Gastroesophageal sphincter (tissue), 4 donors: ENCODE data around the gene NEDD4L. TPM values are rescaled to one million over a fixed set of nuclear protein-coding genes. Genes with fewer than 3 reads are reported as not detected.

Experiments used
- ATAC-seq: fragments of 150-250 bp; one replicate; pipeline ENCODE4 v1.9.1; 2016; ENCODE audit warnings: mild to moderate bottlenecking, moderate library complexity
- H3K27ac ChIP-seq, 4 donors: fragments of 200-600 bp; sonication (generic) in 3 of 4; 1 replicate in 3 of 4; 2 replicates in 1 of 4; pipeline ENCODE4 v1.5.1; 2016 to 2019
- H3K27me3 ChIP-seq: fragments of 200-600 bp; sonication (generic); one replicate; pipeline ENCODE4 v1.5.1; 2019
- H3K36me3 ChIP-seq, 2 donors: fragments of 200-600 bp; sonication (generic); one replicate each; pipeline ENCODE4 v1.5.1; 2019; ENCODE audit warnings: control low read depth in 1 of 2
- H3K4me1 ChIP-seq, 3 donors: fragments of 200-600 bp; sonication (generic); 1 replicate in 2 of 3; 2 replicates in 1 of 3; pipeline ENCODE4 v1.5.1; 2016 to 2019; ENCODE audit warnings: control low read depth in 2 of 3
- H3K4me3 ChIP-seq, 2 donors: fragments of 200-600 bp; sonication (generic); one replicate each; pipeline ENCODE4 v1.5.1; 2019; ENCODE audit warnings: mild to moderate bottlenecking in 1 of 2, moderate library complexity in 1 of 2
- H3K9me3 ChIP-seq, 3 donors: fragments of 200-600 bp; sonication (generic); one replicate each; pipeline ENCODE4 v1.5.1; 2017 to 2019; ENCODE audit warnings: control low read depth in 2 of 3
- EP300 ChIP-seq: sonication (generic); formaldehyde crosslinking; IDR thresholded peaks from one replicate; pipeline ENCODE4 v1.6.1; 2017; ENCODE audit warnings: antibody characterized with exemption, mild to moderate bottlenecking
- POLR2A ChIP-seq, 2 donors: fragments of 450-650 bp; IDR thresholded peaks; one replicate each; pipeline ENCODE4 v1.6.1; 2017; ENCODE audit warnings: antibody characterized with exemption in 2 of 2, mild to moderate bottlenecking in 2 of 2, moderate library complexity in 1 of 2
- POLR2AphosphoS5 ChIP-seq: sonication (generic); formaldehyde crosslinking; IDR thresholded peaks from one replicate; pipeline ENCODE4 v1.6.1; 2017; ENCODE audit warnings: antibody characterized with exemption
- WGBS, 2 donors: methylation state at CpG; one replicate each; pipeline ENCODE4 v1.1.5; 2018; ENCODE audit warnings: low coverage in 1 of 2; 5-methylcytosine and 5-hydroxymethylcytosine counted together
- total RNA-seq, 4 donors: library from RNA; depleted of rRNA; stranded (reverse); fragments of >200 nt; gene quantifications; one replicate each; pipeline ENCODE4 v1.1.0, GENCODE V29; 2016
- TF ChIP-seq, protein P1 (sequence below), 4 experiments: fragments of 200-600 bp in 2 of 4; fragments of 450-650 bp in 2 of 4; sonication (generic) in 1 of 4; IDR thresholded peaks; one replicate each; pipeline ENCODE4 v1.5.1; 2017 to 2019; ENCODE audit warnings: antibody characterized with exemption in 4 of 4, mild to moderate bottlenecking in 2 of 4, moderate library complexity in 2 of 4

Gene NEDD4L
- total RNA-seq, 4 donors from 2014 or later, result 37.0 to 50.9 (median 43.0) TPM

DNA sequence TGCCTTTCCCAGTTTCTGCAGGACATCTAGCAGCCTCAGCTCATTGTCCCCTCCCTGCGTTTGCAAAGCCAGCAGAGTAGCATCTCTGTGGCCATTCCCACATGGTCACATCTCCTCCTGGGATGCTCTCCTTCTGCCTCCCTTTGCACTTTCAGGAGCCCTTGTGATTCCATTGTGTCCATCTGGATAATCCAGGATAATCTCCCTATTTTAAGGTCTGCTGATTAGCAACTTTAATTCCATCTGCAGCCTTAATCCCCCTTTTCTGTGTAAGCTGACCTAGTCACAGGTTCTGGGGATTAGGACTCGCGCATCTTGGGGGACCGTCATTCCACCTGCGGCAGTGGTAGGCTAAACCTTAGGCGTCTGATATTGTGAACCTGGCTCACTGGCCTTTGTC lies 70.7 kb downstream of the NEDD4L start:
- 86 to 97% methylated on average over 6 of the region's 6 CpGs for WGBS, 2 donors
- Histone ChIP-seq H3K9me3 (no peaks in the 10 kb centered on the region), H3K4me3 (no peak overlapping the region), H3K27ac (no peak overlapping the region), H3K4me1 (peaks cover 0 to 14% (median 0%) of the 10 kb centered on the region in 3 donors), H3K36me3 (no peaks in the 10 kb centered on the region), H3K27me3 (no peaks in the 10 kb centered on the region)
- ATAC-seq, result no peak
- TF ChIP-seq POLR2A (IDR thresholded peaks at IDR 0.05) (no peak), EP300 (no peak), POLR2AphosphoS5 (no peak)
- TF ChIP-seq, protein P1, sequence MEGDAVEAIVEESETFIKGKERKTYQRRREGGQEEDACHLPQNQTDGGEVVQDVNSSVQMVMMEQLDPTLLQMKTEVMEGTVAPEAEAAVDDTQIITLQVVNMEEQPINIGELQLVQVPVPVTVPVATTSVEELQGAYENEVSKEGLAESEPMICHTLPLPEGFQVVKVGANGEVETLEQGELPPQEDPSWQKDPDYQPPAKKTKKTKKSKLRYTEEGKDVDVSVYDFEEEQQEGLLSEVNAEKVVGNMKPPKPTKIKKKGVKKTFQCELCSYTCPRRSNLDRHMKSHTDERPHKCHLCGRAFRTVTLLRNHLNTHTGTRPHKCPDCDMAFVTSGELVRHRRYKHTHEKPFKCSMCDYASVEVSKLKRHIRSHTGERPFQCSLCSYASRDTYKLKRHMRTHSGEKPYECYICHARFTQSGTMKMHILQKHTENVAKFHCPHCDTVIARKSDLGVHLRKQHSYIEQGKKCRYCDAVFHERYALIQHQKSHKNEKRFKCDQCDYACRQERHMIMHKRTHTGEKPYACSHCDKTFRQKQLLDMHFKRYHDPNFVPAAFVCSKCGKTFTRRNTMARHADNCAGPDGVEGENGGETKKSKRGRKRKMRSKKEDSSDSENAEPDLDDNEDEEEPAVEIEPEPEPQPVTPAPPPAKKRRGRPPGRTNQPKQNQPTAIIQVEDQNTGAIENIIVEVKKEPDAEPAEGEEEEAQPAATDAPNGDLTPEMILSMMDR (IDR thresholded peaks at IDR 0.05), result no peak

DNA sequence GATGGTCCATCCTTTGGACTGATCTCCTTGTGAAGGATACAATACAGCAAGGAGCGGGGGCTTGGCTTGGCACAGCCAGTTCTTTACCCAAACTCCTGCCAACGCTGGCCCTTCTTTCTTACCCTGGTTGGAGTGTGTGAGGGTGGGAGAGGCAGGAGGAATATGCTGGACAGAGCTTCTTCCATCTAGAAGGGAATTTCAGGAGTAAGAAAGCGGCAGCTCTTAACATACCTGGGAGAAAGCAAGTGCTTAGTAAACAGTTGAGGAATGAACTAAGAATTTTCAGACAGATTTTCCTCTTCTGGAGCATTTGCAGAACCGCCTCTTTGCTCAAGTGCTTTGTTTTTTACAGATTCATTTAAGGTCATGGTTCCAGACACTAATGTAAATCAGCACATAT lies 72.8 kb downstream of the NEDD4L start:
- Histone ChIP-seq H3K27me3 (no peaks in the 10 kb centered on the region), H3K27ac (no peak overlapping the region), H3K9me3 (no peaks in the 10 kb centered on the region), H3K4me3 (no peak overlapping the region), H3K36me3 (no peaks in the 10 kb centered on the region), H3K4me1 (peaks cover 0 to 22% (median 0%) of the 10 kb centered on the region in 3 donors)
- no peak for ATAC-seq
- 89 to 92% methylated on average over 2 to 4 of the region's 4 CpGs for WGBS, 2 donors
- TF ChIP-seq EP300 (no peak), POLR2AphosphoS5 (no peak), POLR2A (IDR thresholded peaks at IDR 0.05) (no peak)
- TF ChIP-seq, protein P1 (IDR thresholded peaks at IDR 0.05), result no peak

DNA sequence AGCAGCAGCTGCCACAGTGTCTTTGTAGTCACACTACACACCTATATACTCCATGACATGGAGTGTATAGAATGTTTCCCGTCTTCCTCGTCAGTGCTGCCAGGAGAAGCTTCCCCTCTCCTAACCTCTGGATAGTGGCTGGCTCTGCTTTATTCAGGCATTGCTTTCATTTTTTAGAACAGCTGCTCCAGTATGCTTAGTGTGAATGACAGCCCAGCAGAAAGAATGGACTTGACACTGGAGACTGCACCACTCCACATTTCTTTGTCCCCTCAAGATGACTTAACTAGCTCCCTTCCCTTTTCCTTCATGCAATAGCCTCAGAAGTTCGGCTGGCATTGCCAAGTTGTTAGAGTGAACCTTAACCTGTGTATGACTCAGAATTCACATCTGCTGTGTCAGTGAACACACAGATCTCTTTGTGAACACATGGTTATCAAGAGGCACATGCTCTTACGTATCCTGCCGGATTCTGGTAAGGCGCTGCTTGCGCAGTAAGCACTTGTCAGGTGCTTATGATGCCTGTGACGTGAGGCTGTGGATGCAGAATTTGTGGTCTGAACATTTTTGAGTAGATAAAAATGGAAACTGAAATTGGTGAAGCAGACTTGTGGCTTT lies 73.9 kb downstream of the NEDD4L start:
- Histone ChIP-seq H3K4me3 (no peak overlapping the region), H3K27me3 (no peaks in the 10 kb centered on the region), H3K9me3 (no peaks in the 10 kb centered on the region), H3K4me1 (peaks cover 0 to 22% (median 0%) of the 10 kb centered on the region in 3 donors), H3K36me3 (no peaks in the 10 kb centered on the region), H3K27ac (peak overlapping the region in 1 of 4 donors; percentile 37)
- TF ChIP-seq EP300, result no peak
- peak; percentile 77 for TF ChIP-seq POLR2AphosphoS5
- peak; percentile 56 for ATAC-seq
- WGBS, 2 donors, result 37% methylated on average over 7 to 8 of the region's 8 CpGs

DNA sequence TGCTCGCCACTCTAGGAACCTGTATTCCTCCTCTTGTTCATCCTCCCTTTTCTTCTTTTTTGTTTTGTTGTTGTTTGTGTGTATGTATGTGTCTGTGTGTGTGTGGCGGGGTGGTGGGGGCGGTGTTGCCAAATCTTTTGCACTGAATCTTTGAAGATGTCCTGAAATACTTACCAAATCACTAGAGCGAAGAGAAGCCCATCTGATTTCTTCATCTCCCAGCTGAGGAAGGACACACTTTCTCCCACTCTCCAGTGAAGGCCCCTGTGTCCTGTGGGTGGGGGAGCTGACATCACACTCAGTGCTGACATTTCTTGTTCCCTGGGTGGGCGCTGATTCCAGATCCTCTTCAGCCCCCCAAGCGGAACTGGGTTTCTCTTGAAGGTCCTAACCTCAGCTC lies 74.5 kb downstream of the NEDD4L start:
- ATAC-seq, result no peak
- no peak overlapping the region for H3K4me3 ChIP-seq
- no peak overlapping the region for H3K27ac ChIP-seq

DNA sequence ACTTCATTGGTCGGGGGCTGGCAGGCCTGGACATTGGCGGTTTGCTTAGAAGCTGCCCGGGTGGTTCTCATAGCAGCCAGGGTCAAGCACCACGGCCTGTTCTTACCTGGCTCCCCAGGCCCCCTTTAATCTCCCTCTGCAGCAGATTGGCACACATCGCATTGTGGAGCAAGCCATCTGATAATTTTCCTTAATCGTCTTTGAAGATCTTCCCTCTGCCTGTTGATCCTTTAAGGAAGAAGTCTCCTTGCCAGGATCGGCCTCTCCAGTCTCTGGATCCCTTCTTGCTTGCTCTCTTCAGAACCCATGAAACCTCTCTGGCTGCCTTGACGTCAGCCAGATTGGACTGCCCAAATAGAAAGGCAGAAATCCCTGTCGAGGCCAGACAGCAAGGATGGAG lies 75.8 kb downstream of the NEDD4L start:
- WGBS, 2 donors, result 91% methylated on average over 7 of the region's 9 CpGs; no CpG with 5 or more reads in 1 of the 2 donors
- Histone ChIP-seq H3K27me3 (no peaks in the 10 kb centered on the region), H3K36me3 (no peaks in the 10 kb centered on the region), H3K9me3 (no peaks in the 10 kb centered on the region), H3K4me1 (peaks cover 0 to 22% (median 0%) of the 10 kb centered on the region in 3 donors), H3K4me3 (no peak overlapping the region), H3K27ac (no peak overlapping the region)
- ATAC-seq, result no peak
- TF ChIP-seq EP300 (no peak), POLR2AphosphoS5 (no peak), POLR2A (IDR thresholded peaks at IDR 0.05) (no peak)
- TF ChIP-seq, protein P1 (IDR thresholded peaks at IDR 0.05), result no peak

More for the DNA sequence above, 74.5 kb downstream of the NEDD4L start:
- no peaks in the 10 kb centered on the region for H3K9me3 ChIP-seq
- H3K4me1 ChIP-seq, result peaks cover 0 to 22% (median 0%) of the 10 kb centered on the region in 3 donors
- no peaks in the 10 kb centered on the region for H3K27me3 ChIP-seq
- TF ChIP-seq, protein P1 (IDR thresholded peaks at IDR 0.05), result no peak
- TF ChIP-seq POLR2AphosphoS5, result no peak
- TF ChIP-seq EP300, result no peak
- TF ChIP-seq POLR2A (IDR thresholded peaks at IDR 0.05), result no peak
- WGBS, 2 donors, result 94% methylated on average over 4 of the region's 6 CpGs; no CpG with 5 or more reads in 1 of the 2 donors
- no peaks in the 10 kb centered on the region for H3K36me3 ChIP-seq
